ENCODE data around the gene NHEJ1.
A peak's percentile ranks its signal among the peaks of the same experiment; 100 is the strongest.
"Not testable (repeated sequence)": the region's sequence is repeated elsewhere in the genome, so short reads cannot be mapped to it uniquely, and the experiment has no call there.

The NHEJ1 gene

DNA sequence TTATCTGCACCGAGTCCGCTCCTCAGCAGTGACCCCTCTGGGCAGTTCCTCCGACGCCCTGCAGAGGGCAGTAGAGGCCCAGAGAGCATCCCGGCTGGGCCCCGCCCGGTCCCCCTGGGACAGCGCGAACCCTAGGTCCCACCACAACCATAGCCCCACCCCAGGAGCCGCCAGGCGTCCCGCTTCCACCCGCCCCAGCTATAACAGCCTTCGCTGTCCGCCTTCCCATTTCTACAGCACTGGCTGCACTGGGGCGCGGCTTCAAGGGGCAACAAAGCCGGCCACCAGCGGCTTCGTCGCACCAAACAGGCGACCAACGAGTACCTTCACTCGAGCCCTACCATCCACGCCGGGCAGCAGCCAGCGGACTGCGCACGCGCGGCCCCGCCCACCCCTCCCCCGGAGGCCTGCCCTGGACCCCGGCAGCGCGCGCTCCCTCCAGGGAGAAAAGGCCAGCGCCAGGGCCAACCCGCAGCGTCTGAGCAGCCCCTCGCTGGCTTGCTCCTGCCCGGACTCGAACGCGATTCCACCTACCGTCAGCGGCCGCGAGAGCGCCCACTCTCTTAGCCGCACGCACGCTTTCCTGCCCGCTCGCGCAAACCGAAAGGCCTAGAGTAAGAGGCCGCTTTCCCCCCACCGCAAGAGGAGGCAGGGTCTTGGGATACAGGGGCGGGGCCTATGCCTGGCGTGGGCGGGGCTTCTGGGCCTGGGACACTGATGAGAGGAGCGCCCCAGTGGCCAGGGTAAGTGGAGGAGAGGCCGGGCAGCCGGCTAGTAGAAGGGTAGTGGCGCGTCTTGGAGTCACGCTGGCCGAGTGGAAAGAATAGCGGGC lies at the start of gene NHEJ1:
NHEJ1 (minus strand) TSS at position 630 of the 832 bp plus-strand sequence. CDS start 2,453 bp downstream, outside the sequence.
- peak; percentile 97 for DNase-seq

DNA sequence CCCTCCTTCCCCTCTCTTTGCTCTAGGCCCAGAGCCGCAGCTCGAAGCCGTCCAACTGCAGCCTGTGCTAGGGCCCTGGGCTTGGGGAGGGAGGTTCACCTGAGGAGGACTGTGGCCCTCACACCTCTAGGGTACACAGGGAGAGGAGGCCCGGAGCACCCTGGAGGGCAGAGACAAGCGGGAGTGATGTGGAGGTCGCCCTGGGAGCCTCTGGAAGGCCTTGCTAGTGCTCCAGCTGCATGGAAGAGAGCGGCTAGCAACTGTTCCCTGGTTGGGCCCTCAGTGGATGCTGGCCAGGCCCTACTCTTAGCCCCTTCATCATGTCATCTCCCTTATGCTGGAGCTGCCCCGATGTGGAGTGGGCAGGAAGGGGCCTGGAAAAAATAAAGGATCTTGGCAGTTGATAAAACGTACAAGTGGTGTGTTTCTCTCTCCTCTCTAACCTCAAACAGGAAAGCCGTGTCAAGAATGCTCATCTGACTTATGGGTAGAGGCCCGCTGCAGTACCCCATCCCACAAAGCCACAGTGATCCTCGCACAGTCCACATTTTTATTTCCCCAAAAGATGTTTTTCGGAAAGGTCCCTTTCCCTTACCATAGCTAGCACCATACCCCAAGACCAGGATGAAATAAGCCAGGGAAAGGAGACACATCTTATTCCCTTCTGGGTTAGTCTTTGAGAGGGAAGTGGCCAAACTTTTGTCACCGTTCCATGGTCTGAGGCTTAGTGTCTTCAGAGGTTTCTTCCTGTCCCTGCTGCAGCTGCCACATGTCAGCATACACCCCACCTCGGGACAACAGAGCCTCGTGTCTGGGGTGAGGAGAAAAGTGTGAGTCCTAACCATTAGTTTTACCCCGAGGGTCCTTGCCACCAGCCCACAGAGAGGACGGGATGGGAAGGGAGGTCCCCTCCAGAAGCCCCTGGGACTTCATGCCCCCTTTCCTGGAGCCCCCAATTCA lies 48.9 kb upstream of the NHEJ1 start:
- DNase-seq: no peak

GRCh38 chr2:219207884-219208740 lies 47.5 kb upstream of the NHEJ1 start:
- DNase-seq: no peak

DNA sequence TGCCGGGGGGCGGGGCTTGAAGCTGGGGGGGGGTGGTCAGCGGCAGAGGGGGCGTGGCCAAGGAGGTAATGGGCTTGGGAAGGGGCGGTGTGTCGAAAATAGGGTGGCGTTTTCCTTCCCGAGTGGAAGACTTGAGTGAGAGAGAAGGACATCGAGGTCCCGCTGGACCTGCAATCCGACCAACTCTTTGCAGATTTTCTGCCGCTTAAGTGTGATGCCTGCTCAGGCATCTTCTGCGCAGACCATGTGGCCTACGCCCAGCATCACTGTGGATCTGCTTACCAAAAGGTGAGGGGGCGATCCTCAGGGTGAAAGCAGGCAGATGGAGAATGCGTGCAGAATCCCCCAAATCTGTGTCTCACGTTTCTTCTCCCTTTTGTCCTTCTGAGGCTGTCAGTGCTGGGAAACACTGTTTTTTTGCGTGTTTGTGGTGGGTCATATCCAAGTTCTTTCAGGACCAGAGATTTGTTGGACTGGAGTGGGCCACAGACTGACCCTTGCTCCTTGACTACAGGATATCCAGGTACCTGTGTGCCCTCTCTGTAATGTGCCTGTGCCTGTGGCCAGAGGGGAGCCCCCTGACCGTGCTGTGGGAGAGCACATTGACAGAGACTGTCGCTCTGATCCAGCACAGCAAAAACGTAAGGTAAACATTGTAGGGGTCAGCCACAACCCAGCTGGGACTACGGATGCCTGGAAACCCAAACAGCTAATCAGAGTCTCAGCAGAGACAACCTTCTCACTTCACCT lies 46.7 kb upstream of the NHEJ1 start:
- no peak for DNase-seq

DNA sequence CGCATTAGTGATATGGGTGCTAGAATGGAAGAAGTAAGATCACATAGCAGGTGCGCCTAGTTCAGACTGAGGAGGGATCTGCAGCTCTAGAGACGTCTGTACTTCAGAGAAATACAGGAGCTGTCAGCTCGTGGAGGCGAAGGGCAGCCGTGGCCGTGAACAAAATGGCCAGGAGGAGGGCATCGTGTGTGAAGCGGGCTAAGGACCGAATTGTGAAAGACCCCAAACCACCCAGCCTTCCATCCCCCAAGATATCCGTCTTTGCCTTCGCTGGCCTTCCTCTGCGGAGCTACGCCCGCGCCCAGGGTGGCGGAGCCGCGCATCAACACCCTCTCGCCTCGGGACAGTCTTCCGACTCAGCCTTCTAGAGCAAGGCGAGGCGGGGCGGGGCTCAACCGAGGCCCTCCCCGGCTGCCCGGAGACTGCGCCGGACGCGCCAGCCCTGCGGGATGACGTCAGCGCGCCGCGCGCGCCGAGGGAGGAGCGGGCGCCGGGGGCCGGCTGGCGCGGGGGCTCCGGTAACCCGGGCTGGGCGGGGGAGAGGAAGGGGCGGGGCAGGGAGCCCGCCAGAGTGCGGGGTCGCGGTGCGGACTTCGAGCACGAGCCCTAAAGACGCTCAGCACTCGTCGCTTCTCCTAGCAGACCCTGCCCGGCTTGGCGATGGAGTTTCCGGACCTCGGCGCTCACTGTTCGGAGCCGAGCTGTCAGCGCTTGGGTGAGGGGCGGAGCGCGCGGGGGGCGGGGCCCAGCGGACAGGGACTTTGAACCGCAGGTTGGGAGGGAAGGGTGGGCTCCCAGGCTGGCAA lies 45.9 kb upstream of the NHEJ1 start, which contains the start of gene ZFAND2B:
ZFAND2B (plus strand) TSS at position 455 of the 806 bp plus-strand sequence; CDS start at position 661, 206 bp downstream.
- DNase-seq: peak; percentile 96

- no peak for DNase-seq
These were observed 45.3 kb upstream of the NHEJ1 start for GRCh38 chr2:219205981-219206327.

DNA sequence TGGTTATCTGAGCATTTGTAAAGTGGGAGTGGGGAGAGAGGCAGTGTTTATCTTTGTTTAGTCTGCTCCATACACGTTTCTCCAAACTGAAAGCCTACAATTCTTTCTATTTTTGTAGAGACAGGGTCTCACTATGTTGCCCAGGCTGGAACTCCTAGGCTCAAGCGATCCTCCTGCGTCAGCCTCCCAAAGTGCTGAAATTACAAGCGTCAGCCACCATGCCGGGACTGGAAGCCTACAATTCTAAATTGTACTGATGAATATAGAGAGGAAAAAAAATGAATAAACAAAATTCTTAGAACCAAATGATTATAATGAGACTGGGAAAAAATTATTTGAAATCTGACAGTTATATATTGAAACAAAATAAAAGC lies 44.5 kb upstream of the NHEJ1 start:
- no peak for DNase-seq

DNA sequence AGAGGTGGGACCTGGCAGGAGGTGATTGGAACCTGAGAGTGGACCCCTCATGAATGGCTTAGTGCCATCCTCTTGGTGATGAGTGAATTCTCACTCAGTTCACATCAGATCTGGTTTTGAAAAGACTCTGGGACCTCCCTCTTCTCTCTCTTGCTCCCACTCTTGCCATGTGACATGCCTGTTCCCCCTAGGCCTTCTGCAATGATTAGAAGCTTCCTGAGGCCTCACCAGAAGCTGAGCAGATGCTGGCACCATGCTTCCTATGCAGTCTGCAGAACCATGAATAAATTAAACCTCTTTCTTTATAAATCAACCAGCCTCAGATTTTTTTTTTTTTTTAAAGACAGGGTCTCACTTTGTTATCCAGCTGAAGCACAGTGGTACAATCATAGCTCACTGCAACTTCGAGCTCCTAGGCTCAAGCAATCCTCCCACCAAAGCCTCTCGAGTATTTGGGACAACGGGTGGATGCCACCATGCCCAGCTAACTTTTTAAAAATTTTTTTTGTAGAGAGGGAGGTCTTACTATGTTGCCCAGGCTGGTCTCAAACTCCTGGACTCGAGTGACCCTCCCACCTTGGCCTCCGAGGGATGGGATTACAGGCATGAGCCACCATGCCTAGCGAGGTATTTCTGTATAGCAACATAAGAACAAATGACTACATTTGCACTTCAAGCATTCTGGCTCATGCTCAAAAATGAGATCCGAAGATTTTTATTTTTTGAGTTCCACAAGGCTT lies 44.0 kb upstream of the NHEJ1 start:
- DNase-seq: no peak

DNA sequence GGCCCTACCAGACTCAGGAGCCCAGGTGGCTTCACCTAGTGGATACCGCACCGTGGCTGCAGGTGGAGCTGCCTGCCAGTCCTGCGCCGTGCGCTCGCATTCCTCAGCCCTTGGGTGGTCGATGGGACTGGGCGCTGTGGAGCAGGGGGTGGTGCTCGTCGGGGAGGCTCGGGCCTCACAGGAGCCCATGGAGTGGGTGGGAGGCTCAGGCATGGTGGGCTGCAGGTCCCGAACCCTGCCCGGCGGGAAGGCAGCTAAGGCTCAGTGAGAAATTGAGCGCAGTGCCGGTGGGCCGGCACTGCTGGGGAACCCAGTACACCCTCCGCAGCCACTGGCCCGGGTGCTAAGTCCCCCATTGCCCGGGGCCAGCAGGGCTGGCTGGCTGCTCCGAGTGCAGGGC lies 40.7 kb upstream of the NHEJ1 start:
- DNase-seq: not testable (repeated sequence)

DNA sequence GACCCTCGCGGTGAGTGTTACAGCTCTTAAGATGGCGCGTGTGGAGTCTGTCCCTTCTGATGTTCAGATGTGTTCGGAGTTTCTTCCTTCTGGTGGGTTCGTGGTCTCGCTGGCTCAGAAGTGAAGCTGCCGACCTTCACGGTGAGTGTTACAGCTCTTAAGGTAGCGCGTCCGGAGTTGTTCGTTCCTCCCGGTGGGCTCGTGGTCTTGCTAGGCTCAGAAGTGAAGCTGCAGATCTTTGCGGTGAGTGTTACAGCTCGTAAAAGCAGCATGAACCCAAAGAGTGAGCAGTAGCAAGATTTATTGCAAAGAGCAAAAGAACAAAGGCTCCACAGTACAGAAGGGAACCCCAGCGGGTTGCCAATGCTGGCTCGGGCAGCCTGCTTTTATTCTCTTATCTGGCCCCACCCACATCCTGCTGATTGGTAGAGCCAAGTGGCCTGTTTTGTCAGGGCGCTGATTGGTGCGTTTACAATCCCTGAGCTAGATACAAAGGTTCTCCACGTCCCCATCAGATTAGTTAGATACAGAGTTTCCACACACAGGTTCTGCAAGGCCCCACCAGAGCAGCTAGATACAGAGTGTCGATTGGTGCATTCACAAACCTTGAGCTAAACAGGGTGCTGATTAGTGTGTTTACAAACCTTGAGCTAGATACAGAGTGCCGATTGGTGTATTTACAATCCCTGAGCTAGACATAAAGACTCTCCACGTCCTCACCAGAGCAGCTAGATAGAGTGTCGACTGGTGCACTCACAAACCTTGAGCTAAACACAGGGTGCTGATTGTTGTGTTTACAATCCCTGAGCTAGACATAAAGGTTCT lies 40.1 kb upstream of the NHEJ1 start:
- DNase-seq: peak; percentile 26

GRCh38 chr2:219199470-219200211 lies 39.0 kb upstream of the NHEJ1 start:
- DNase-seq: no peak

- no peak for DNase-seq
These were observed 38.4 kb upstream of the NHEJ1 start for GRCh38 chr2:219198974-219199373.

- no peak for DNase-seq
These were observed 36.8 kb upstream of the NHEJ1 start for GRCh38 chr2:219197388-219197787.

DNA sequence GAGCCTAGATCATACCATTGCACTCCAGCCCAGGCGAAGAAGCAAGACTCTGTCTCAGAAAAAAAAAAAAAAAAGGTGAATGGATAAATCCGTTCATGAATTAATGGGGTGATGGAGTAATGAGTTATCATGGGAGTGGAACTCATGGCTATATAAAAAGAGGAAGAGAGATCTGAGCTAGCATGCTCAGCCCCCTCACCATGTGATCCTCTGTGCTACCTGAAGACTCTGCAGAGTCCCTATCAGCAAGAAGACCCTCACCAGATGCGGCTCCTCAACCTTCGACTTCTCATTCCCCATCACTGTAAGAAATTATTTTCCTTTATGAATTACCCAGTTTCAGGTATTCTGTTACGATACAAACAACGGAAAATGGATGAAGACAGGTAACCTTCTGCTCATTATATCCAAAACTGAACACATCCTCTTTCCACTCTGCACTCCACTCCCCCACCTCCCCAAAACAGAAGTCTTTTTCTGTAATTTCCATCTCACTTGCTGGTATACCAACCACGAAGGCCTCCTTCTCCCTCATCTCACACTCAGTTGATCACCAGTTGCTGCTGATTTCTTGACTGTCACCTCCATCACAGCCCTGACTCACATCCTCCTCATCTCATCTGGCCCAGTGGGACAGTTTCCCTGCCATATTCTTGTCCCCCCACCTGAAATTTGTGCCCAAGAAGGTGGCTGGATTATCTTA lies 26.3 kb upstream of the NHEJ1 start:
- DNase-seq: peak; percentile 42

- DNase-seq: no peak
These were observed 23.5 kb upstream of the NHEJ1 start for GRCh38 chr2:219184121-219184520.

DNA sequence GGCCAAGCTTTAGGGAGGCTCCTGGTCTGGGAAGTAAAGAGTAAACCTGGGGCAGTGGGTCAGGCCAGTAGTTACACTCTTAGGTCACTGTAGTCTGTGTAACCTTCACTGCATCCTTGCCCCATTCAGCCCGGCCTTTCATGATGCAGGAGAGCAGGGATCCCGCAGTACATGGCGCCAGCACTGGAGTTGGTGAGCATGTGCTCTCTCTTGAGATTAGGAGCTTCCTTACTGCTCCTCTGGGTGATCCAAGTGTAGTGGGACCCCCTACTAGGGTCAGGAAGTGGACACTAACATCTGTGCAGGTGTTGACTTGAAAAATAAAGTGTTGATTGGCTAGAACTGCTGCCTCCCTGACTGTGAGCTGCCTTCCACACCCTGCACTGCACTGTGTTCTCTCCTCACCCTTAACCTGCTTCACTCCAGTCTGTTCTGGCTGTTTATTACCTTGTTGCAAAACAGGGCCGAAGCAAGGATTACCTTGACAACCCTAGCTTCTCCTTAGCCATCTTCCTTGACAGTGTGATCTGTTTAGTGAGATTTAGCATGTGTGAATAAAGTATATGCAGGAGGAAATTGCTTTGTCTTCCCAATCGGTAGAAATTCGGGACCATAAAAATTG lies 22.6 kb upstream of the NHEJ1 start:
- DNase-seq: no peak

DNA sequence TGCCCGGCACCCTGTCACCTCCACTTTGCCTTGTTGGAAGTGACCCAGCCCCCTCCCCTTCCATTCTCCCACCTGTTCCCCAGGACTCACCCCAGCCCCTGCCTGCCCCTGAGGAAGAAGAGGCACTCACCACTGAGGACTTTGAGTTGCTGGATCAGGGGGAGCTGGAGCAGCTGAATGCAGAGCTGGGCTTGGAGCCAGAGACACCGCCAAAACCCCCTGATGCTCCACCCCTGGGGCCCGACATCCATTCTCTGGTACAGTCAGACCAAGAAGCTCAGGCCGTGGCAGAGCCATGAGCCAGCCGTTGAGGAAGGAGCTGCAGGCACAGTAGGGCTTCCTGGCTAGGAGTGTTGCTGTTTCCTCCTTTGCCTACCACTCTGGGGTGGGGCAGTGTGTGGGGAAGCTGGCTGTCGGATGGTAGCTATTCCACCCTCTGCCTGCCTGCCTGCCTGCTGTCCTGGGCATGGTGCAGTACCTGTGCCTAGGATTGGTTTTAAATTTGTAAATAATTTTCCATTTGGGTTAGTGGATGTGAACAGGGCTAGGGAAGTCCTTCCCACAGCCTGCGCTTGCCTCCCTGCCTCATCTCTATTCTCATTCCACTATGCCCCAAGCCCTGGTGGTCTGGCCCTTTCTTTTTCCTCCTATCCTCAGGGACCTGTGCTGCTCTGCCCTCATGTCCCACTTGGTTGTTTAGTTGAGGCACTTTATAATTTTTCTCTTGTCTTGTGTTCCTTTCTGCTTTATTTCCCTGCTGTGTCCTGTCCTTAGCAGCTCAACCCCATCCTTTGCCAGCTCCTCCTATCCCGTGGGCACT lies 21.9 kb upstream of the NHEJ1 start:
- peak; percentile 26 for DNase-seq

Data from activated CD4-positive, alpha-beta T cell treated with anti-CD3 and anti-CD28 coated beads for 48 hours (primary cell).